OCI-LY7 (cell line): ENCODE measurements around the gene DNMT1. TPM values are rescaled to one million over a fixed set of nuclear protein-coding genes. Genes with fewer than 3 reads are reported as not detected.

Experiments
- BruUV-seq: library from RNA; stranded (reverse); fragments of 400-500 nt; replicated peaks from 2 replicates; lab custom pipeline; 2021; lab: Mats Ljungman, UMichigan
- CTCF ChIA-PET: fragments of 300-600 bp; sonication (Branson Sonifier 250); formaldehyde crosslinking; loops from one replicate; lab custom pipeline; 2022; ENCODE audit warnings: antibody characterized with exemption; ENCODE audit not compliant: unreplicated experiment; lab: Charles Lee
- POLR2A ChIA-PET: fragments of 300-600 bp; sonication (Branson Sonifier 250); formaldehyde crosslinking; loops from one replicate; lab custom pipeline; 2022; ENCODE audit warnings: antibody characterized with exemption; lab: Charles Lee
- DNase-seq: peaks from one replicate; pipeline ENCODE4 v3.0.0-alpha.2; 2015; ENCODE audit warnings: low spot score
- H2AFZ ChIP-seq: fragments of 200-600 bp; sonication (generic), shearing (Covaris generic); 2 replicates; pipeline ENCODE4 v1.6.1; 2014; ENCODE audit warnings: mild to moderate bottlenecking, antibody characterized with exemption, low read length, moderate library complexity
- H3K27ac ChIP-seq: fragments of 200-600 bp; sonication (generic); 2 replicates; pipeline ENCODE4 v1.5.1; 2014; ENCODE audit warnings: mixed run types, low read depth, mild to moderate bottlenecking, moderate library complexity, low read length, inconsistent platforms; ENCODE audit not compliant: poor library complexity, severe bottlenecking
- H3K36me3 ChIP-seq: fragments of 200-600 bp; sonication (generic); 2 replicates; pipeline ENCODE4 v1.6.1; 2014; ENCODE audit warnings: mild to moderate bottlenecking, antibody characterized with exemption, low read length, moderate library complexity, mixed read lengths; ENCODE audit not compliant: insufficient read depth
- H3K4me1 ChIP-seq: fragments of 200-600 bp; sonication (generic); 2 replicates; pipeline ENCODE4 v1.5.1; 2014; ENCODE audit warnings: mild to moderate bottlenecking, low read length; ENCODE audit not compliant: insufficient read depth, poor library complexity, severe bottlenecking
- H3K4me2 ChIP-seq: fragments of 200-600 bp; sonication (generic); 2 replicates; pipeline ENCODE4 v1.6.1; 2014; ENCODE audit warnings: mild to moderate bottlenecking, low read length
- H3K4me3 ChIP-seq: fragments of 200-600 bp; sonication (generic); 2 replicates; pipeline ENCODE4 v1.5.1; 2014; ENCODE audit warnings: mild to moderate bottlenecking, low read depth, low read length; ENCODE audit not compliant: poor library complexity, severe bottlenecking
- H3K79me2 ChIP-seq: fragments of 200-600 bp; sonication (generic); 2 replicates; pipeline ENCODE4 v1.6.1; 2016; ENCODE audit warnings: low read depth, mild to moderate bottlenecking, low read length, moderate library complexity, mixed read lengths; ENCODE audit not compliant: insufficient read depth
- H3K9me2 ChIP-seq: fragments of 200-600 bp; sonication (generic); 2 replicates; pipeline ENCODE4 v1.6.1; 2016; ENCODE audit warnings: mild to moderate bottlenecking, low read length, mixed read lengths; ENCODE audit not compliant: insufficient read depth
- H3K9me3 ChIP-seq: fragments of 200-600 bp; sonication (generic); 2 replicates; pipeline ENCODE4 v1.6.1; 2014; ENCODE audit warnings: mild to moderate bottlenecking, mixed run types, low read length, mixed read lengths
- H4K20me1 ChIP-seq: fragments of 200-600 bp; sonication (generic); 2 replicates; pipeline ENCODE4 v1.6.1; 2014; ENCODE audit warnings: mild to moderate bottlenecking, antibody characterized with exemption, low read length, moderate library complexity, mixed read lengths; ENCODE audit not compliant: insufficient read depth
- EZH2phosphoT487 ChIP-seq: fragments of 200-600 bp; sonication (generic); IDR thresholded peaks from 2 replicates; pipeline ENCODE4 v1.6.1; 2018; ENCODE audit warnings: low read depth, borderline replicate concordance, mild to moderate bottlenecking, mixed run types, antibody characterized with exemption, low read length, moderate library complexity, mixed read lengths
- intact Hi-C: fragments of 100-400 bp; cut with micrococcal nuclease; formaldehyde crosslinking; loops from one replicate; pipeline ENCODE4 v1.10.0; 2022; ENCODE audit not compliant: unreplicated experiment
- total RNA-seq, 2 experiments: library from RNA; depleted of rRNA in 1 of 2; stranded (reverse); fragments of >200 nt in 1 of 2; shearing (Covaris generic) in 1 of 2; gene quantifications; 2 replicates each; pipeline ENCODE4 v1.2.3, GENCODE V29; 2014 to 2022
- TF ChIP-seq, protein P1 (sequence below): fragments of 200-600 bp; sonication (generic); conservative IDR thresholded peaks from 2 replicates; pipeline ENCODE4 v1.5.1; 2014; ENCODE audit warnings: mild to moderate bottlenecking, antibody characterized with exemption, low read length, moderate library complexity, mixed read lengths

The DNMT1 gene
- total RNA-seq, 2 experiments from 2014 or later: 329 to 680 TPM

DNA sequence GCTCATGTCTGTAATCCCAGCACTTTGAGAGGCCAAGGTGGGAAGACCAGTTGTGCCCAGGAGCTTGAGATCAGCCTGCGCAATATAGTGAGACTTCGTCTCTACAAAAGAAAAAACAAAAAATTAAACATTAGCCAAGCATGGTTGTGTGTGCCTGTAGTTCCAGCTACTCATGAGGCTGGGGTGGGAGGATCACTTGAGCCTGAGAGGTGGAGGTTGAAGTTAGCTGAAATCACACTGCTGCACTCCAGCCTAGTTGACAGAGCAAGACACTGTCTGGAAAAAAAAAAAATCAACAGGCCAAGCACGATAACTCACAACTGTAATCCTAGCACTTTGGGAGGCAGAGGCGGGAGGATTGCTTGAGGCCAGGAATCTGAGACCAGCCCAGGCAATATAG is 40.2 kb upstream of the DNMT1 start:
- CTCF ChIA-PET: no interaction called here
- H3K27ac ChIP-seq: peak overlapping the region; percentile 95
- POLR2A ChIA-PET: interaction anchor here (0.7 to 3.3 kb wide), 5 partner anchors 10 to 362 kb away, joined by 3 to 12 read pairs (median 3); no protein-coding TSS in a partner anchor

DNA sequence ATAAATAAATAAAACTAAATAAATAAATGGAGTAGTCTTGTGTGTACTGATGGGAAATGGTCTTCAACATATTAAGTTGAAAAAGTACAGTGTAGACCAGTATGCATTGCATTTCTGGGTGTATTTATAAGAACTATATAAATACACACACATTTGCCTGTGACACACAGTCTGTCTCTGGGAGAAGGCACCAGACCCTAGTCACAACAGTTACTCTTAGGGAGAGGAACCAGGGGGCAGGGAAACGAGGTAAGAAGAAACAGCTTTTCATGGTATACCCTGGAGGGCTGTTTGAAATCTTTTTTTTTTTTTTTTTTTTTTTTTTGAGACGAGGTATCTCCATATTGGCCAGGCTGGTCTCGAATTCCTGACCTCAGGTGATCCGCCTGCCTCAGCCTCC is 39.2 kb upstream of the DNMT1 start:
- TF ChIP-seq, protein P1, sequence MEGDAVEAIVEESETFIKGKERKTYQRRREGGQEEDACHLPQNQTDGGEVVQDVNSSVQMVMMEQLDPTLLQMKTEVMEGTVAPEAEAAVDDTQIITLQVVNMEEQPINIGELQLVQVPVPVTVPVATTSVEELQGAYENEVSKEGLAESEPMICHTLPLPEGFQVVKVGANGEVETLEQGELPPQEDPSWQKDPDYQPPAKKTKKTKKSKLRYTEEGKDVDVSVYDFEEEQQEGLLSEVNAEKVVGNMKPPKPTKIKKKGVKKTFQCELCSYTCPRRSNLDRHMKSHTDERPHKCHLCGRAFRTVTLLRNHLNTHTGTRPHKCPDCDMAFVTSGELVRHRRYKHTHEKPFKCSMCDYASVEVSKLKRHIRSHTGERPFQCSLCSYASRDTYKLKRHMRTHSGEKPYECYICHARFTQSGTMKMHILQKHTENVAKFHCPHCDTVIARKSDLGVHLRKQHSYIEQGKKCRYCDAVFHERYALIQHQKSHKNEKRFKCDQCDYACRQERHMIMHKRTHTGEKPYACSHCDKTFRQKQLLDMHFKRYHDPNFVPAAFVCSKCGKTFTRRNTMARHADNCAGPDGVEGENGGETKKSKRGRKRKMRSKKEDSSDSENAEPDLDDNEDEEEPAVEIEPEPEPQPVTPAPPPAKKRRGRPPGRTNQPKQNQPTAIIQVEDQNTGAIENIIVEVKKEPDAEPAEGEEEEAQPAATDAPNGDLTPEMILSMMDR: no peak
- TF ChIP-seq EZH2phosphoT487: no peak
- Histone ChIP-seq H3K9me3 (no peaks in the 10 kb centered on the region), H3K36me3 (peaks cover 14% of the 10 kb centered on the region), H2AFZ (no peak overlapping the region), H3K4me1 (peaks cover 80% of the 10 kb centered on the region), H3K79me2 (peaks cover 51% of the 10 kb centered on the region), H3K27ac (peak overlapping the region; percentile 95), H3K4me2 (peak overlapping the region; percentile 45), H4K20me1 (no peaks in the 10 kb centered on the region), H3K9me2 (no peaks in the 10 kb centered on the region), H3K4me3 (no peak overlapping the region)
- BruUV-seq: no TSS peak
- intact Hi-C loops: loop anchor here (10.0 kb wide), 2 partner anchors 129 to 741 kb away; partner anchors contain the start of genes ANGPTL6 and PPAN
- peak; percentile 50 for DNase-seq
- ChIA-PET CTCF (no interaction called here), POLR2A (interaction anchor here (0.6 to 3.3 kb wide), 3 partner anchors 13 to 34 kb away, joined by 3 to 12 read pairs (median 4); no protein-coding TSS in a partner anchor)

More for the DNA sequence above, 40.2 kb upstream of the DNMT1 start:
- intact Hi-C loops: loop anchor here (5.0 to 10.0 kb wide), 5 partner anchors 43 to 740 kb away; partner anchors contain the start of genes ANGPTL6, DNMT1 and PPAN
- DNase-seq: peak; percentile 39
- H4K20me1 ChIP-seq: no peaks in the 10 kb centered on the region
- peak overlapping the region; percentile 45 for H3K4me2 ChIP-seq
- TF ChIP-seq EZH2phosphoT487: no peak
- TF ChIP-seq, protein P1: no peak
- peaks cover 10% of the 10 kb centered on the region for H3K36me3 ChIP-seq
- no TSS peak for BruUV-seq
- H3K9me3 ChIP-seq: no peaks in the 10 kb centered on the region
- peaks cover 84% of the 10 kb centered on the region for H3K4me1 ChIP-seq
- H2AFZ ChIP-seq: no peak overlapping the region
- no peaks in the 10 kb centered on the region for H3K9me2 ChIP-seq
- peaks cover 40% of the 10 kb centered on the region for H3K79me2 ChIP-seq
- peak overlapping the region; percentile 6 for H3K4me3 ChIP-seq
